Stimulated activated CD8-positive, alpha-beta memory T cell treated with anti-CD3 and anti-CD28 coated beads, Interleukin-7, amount 100 ng/mL, for 1 hour (primary cell): Measurements from ENCODE around the gene KRTAP10-1.
"Not testable (repeated sequence)": the region's sequence is repeated elsewhere in the genome, so short reads cannot be mapped to it uniquely, and the experiment has no call there.

Experiments
- DNase-seq, 2 donors: peaks; one replicate each; pipeline ENCODE4 v3.0.0-alpha.2; 2020; ENCODE audit warnings: low read depth in 2 of 2

Gene KRTAP10-1, protein sequence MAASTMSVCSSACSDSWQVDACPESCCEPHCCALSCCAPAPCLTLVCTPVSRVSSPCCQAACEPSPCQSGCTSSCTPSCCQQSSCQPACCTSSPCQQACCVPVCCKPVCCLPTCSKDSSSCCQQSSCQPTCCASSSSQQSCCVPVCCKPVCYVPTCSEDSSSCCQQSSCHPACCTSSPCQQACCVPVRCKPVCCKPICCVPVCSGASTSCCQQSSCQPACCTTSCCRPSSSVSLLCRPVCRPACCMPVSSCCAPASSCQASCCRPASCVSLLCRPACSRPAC

DNA sequence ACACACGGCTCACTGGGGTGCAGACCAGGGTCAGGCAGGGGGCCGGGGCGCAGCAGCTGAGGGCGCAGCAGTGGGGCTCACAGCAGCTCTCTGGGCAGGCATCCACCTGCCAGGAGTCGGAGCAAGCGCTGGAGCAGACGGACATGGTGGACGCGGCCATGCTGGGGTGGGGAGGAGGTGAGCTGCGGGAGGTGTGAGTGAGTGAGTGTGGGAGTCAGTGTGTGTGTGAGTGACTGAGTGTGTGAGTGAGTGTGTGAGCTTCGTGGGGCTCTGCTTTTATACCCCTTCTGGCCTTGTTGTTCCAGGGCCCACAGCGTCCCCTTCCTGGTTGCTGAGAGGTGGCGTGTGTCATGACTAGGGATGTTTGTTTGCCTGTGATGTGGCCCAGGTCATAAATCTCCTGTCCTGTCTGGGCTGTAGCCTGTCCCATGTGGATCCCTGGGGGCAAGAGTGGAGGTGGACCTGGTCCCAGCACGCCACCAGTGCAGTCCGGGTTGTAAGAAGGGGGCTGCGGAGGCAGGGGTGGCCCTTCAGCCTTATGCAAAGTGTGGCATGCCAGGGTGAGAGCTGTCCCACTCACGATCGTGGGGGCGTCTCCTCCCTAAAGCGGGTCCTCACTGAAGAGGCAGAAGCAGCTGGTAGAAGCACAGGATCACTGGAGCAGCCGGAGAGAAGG, at the start of gene KRTAP10-1:
KRTAP10-1 (minus strand) TSS at position 205 of the 676 bp plus-strand sequence; CDS start at position 160, 45 bp downstream.
- no peak for DNase-seq

DNA sequence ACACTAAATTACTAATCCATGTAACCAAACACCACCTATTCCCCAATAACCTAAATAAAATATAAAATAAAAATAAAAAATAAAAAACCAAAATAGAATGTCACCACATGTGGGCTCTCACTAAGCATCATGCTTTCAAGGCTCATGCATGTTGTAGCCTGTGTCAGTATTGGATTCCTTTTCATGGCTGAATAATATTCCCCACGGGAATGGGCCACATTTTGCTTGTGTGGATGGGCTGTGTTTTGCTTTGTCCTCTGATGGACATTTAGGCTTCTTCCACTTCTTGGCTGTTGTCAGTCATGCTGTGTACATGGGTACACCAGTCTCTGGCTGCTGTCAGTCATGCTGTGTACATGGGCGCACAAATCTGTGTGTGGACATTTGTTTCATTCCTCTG, 49.1 kb upstream of the KRTAP10-1 start:
- no peak for DNase-seq

DNA sequence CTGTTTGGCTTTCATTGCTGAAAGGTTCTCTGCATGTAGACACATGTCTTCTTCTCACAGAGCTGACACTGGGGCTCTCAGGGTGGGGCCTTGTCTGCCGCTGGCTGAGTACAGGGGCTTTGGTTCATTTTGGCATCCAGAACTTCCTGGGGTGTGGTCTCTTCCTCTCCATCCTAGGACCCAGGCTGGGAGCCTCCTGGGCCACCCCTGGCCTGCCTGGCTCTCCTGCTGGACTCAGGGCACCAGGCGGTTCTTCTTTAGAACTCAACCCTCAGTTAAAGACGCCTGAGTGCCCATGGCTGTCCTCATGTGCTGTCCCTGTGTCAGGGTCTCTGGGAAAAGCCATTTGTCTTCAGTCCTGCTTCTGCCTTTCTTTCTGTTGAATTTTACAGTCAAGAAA, 45.9 kb upstream of the KRTAP10-1 start:
- DNase-seq, result no peak

DNA sequence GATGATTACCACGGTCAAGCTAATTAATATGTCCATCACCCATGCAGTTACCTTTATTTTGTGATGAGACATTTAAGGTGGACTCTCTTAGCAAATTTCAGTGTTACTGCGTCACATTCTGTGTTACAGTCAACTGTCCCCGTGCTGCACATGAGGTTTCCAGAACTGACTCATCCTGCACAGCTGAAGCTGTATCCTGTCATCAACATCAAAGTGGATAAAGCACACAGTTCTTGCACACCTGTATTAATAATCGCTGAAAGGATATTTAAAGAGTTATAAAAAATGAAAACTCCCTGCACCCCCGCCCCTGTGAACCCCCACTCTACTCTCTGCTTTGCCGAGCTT, 43.8 kb upstream of the KRTAP10-1 start:
- no peak for DNase-seq

DNA sequence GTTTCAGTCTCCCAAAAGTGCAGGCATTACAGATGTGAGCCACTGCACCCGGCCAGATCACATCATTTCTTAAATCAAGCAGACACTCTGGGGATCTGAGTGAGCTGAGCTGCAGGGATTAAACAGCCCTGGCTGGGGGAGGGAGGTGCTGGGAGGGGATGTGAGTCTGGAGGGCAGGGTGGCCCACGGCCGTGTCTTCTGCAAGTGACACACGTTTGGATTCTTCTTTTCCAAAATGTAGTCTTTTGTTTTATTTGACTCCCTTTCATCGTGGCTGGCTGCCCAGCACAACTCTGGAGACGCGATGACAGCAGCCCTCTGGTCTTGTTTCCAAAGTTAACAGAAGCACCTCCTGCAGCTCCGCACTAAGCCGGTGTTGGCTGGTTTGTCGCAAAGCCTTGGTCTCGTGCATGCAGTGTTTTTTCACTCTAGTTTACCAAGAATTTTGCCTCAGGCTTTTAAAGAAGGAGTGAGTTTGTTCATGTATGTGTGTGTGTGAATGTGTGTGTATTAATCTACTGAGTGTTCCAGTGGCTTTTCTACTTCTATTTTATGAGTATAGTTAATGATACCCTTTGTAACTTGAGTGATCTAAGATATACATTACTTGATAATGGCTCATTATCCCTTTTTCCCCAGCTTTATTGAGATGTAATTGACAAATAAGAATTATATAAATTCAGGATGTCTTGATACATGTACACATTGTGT, 43.2 kb upstream of the KRTAP10-1 start:
- no peak for DNase-seq

DNA sequence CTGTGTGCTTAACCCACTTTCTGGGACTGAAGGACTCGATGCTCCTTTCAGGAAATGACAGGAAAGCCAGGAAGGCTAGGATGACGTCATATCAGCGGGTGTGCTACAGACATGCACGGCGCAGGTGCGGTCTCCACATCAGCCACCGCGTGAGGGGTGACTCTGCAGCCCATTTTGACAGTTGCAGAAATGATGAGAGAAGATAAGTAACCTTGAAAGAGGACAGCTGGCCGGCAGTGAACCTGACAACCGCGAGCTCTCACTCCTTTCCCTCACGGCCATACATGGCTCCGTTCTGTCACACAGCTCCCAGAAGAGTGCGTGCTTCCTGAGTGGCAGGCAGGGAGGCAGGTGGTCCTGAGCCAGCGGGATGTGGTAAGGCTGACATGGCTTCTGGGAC, 42.1 kb upstream of the KRTAP10-1 start:
- no peak for DNase-seq

DNA sequence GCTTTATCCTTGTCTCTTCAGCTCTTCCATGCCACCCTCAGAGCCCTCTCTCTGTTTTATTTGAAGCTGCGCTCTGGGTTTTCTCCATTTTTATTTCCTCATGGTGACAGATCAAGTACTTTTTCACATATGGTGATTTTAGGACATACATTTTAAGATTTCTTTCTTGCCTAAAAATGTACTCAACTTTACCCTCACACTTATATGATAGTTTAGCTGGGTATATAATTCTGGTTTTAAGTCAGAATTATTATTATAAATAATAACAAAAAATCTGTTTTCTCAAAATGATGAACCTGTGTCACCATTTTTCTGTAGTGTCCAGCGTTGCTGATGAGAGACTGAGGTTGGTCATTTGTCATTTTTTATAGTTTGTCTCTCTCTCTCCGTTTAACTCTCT, 41.2 kb upstream of the KRTAP10-1 start:
- no peak for DNase-seq

DNA sequence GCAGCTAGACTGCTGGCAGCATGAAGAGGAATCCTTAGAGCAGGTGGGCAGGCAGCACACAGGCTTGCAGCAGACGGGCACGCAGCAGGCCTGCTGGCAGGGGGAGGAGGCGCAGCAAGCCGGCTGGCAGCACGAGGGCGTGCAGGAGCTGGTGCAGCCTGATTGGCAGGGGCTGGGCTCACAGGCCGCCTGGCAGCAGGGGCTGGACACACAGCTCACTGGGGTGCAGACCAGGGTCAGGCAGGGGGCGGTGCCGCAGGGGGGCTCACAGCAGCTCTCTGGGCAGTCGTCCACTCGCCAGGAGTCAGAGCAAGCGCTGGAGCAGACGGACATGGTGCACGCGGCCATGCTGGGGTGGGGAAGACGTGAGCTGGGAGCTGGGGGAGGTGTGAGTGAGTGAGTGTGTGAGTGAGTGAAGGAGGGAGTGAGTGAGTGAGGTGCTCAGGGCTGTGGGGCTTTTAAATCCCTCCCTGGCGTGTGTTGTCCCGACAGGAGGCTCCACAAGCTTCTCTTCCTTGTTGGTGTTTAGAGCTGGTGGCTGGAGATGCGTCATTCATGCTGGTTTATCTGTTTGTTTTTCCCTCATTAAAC, 40.3 kb upstream of the KRTAP10-1 start, which contains the start of gene KRTAP10-5:
KRTAP10-5 (minus strand) TSS at position 374 of the 591 bp plus-strand sequence; CDS start at position 348, 26 bp downstream.
- DNase-seq, result not testable (repeated sequence)

DNA sequence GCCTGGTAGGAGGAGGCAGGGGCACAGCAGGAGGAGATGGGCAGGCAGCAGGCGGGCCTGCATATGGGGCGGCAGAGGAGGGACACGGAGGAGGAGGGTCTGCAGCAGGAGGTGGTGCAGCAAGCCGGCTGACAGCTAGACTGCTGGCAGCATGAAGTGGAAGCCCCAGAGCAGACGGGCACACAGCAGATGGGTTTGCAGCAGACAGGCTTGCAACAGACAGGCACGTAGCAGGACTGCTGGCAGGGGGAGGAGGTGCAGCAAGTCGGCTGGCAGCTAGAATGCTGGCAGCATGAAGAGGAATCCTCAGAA, 39.8 kb upstream of the KRTAP10-1 start:
- no peak for DNase-seq

DNA sequence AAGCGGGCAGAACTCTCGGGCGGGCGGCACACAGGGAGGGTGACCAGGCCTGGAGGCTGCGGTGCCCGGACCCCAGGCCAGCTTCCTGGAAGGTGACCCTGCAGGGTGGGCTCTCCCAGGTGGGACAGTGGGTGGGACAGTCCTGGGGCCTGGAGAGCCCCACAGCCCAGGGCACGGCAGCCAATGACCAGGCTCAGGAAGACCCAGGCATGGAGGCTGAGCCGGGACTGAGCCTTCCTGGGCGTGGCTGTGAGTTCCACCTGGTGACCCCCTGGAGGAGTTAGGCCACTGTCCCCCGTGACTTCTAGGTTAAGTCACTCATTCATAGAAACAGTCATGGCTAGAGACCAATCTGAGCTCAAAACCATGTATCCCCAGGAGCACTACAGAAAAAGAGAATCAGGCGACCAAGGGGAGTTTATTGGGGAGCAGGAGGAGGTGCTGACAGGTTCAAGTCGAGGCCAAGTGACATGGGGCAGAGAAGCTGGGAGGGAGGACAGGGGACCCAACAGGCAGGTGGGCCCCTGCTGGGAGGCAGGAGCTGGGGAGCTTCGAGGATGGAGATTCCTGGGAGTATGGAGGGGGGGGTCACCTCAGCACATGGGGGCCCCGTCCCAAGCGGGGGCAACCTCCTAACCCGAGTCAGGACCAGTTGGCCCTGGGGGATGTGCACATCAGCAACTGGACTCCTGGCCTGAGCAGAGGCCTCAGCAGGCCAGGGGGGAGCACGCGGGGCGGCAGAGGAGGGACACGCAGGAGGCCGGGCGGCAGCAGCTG, 39.2 kb upstream of the KRTAP10-1 start:
- no peak for DNase-seq

DNA sequence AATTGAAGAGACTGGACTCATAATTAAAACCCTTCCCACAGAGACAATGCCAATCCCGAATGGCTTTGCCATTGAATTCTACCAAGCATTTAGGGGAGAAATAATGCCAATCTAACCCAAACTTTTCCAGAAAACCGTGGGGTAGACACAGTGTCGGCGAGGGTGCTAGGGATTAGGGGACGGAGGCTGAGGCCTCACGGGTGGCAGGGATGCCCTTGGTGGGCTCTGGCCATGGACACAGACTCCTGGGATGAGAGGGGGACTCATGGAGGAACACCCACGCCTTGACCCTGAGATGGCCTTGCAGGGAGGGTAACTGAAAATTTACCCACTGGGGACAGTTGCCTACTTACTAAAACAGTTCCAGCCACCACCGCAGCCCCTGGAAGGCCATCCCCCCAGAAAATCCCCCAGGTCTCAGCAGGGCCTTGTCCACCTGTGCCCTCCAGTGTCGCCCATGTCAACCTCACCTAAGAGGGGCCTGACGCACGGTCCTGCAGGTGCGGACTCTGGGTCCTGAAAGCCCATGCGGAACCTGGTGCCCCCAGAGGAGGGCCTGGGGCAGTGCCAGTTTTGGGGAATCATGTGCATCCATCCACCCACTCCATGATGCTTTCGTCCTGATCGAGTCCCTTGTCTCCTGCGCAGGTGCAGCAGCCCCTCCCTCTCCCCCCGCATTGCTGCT, 38.5 kb upstream of the KRTAP10-1 start:
- no peak for DNase-seq

DNA sequence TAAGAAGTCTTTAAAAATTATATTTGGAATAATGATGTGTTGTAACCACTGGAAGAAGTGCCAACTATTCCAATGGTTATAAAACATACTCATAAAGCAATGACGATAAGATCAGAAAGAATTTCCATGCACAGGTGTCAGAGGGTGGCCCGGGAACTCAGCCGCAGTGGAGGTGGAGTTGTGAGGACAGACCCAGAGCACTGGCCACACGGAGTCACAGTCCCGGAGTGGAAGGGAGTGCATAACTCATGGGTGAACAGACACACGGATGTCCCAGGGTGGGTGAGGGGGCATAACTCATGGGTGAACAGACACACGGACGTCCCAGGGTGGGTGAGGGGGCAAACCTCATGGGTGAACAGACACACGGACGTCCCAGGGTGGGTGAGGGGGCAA, 36.0 kb upstream of the KRTAP10-1 start:
- no peak for DNase-seq

DNA sequence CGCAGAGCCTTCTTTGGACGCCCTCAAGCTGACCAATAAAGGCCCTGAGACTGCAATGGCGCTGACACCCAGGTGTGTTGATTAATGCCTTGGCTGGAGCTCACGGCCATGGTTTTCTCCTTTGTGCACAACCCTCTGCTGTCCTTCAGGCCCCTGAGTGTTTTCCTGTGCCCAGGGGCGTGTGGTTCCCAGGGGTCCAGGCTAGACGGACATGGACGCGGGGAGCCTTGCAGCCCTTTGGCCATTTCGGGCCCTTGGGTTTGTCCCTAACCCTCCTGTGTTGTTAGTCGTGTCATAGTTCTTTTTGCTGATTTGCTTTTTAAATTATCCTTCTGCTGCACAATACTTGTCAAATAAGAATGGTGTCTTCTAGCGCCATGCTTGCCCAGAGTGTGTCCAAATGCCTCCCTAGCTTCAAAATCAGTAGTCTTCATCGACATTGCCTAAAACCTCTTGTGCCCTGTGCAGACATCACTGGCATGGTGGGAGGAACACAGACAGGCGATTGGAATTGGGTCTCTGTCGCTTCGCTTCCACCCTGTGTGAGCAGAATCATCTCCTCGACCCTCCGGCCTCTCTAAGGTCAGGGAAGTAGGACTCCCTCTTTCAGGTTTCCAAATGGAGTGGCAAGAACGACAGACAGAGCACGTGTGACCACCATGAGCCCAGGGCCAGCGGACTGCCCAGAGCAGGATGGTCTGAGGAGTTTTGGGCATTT, 35.5 kb upstream of the KRTAP10-1 start:
- no peak for DNase-seq

DNA sequence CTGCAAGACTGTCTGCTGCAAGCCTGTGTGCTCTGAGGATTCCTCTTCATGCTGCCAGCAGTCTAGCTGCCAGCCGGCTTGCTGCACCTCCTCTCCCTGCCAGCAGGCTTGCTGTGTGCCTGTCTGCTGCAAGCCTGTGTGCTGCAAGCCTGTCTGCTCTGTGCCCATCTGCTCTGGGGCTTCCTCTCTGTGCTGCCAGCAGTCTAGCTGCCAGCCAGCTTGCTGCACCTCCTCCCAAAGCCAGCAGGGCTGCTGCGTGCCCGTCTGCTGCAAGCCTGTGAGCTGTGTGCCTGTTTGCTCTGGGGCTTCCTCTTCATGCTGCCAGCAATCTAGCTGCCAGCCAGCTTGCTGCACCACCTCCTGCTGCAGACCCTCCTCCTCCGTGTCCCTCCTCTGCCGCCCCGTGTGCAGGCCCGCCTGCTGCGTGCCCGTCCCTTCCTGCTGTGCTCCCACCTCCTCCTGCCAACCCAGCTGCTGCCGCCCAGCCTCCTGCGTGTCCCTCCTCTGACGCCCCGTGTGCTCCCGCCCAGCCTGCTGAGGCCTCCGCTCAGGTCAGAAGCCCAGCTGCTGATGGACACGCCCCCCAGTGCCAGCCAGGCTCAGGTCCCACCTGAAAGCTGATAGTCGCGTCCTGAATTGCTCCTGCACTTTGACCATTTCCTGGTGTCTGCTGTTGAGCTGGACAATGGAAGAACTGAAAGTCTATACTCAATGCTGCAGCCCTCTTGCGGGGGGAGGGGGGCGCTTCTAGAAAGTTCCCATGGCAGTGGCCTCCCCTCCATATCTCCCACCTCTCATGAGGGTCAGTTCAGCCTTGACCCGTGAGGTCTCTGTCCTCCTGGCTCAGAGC, 34.7 kb upstream of the KRTAP10-1 start:
- DNase-seq, result no peak

DNA sequence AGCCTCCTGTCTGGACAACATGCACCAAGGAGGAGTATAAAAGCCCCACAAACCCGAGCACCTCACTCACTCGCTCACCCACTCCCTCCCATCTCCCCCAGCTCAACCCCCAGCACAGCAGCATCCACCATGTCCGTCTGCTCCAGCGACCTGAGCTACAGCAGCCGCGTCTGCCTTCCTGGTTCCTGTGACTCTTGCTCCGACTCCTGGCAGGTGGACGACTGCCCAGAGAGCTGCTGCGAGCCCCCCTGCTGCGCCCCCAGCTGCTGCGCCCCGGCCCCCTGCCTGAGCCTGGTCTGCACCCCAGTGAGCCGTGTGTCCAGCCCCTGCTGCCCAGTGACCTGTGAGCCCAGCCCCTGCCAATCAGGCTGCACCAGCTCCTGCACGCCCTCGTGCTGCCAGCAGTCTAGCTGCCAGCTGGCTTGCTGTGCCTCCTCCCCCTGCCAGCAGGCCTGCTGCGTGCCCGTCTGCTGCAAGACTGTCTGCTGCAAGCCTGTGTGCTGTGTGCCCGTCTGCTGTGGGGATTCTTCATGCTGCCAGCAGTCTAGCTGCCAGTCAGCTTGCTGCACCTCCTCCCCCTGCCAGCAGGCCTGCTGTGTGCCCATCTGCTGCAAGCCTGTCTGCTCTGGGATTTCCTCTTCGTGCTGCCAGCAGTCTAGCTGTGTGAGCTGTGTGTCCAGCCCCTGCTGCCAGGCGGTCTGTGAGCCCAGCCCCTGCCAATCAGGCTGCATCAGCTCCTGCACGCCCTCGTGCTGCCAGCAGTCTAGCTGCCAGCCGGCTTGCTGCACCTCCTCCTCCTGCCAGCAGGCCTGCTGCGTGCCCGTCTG, 33.8 kb upstream of the KRTAP10-1 start, which contains the start of gene KRTAP10-4:
KRTAP10-4 (plus strand) TSS at position 100 of the 827 bp plus-strand sequence; CDS start at position 130, 30 bp downstream.
- DNase-seq, result not testable (repeated sequence)

DNA sequence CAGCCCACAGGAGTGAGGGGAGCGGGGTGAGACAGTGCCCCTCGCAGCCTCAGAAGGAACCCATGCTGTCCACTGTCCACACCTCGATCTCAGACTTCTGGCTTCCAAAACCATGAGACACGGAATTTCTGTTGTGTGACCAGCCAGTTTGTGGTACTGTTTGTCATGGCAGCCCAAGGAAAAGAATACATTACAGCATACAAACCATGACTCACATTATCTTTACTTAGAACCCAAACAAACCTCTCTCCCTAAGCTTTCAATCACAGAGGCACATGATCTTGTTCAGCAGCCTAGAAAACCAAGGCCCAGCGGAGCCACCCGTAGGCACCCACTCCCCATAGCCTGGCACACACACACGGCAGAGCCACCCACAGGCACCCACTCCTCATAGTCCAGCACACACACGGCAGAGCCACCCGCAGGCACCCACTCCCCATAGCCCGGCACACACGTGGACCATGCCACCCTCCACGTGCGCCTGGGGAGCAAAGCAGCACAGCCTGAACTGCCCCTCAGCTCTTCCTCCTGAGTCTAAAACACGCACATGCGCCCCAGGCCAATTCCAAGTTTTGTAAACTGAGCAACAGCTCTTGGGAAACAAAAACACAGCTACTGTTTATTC, 33.1 kb upstream of the KRTAP10-1 start:
- DNase-seq, result no peak

DNA sequence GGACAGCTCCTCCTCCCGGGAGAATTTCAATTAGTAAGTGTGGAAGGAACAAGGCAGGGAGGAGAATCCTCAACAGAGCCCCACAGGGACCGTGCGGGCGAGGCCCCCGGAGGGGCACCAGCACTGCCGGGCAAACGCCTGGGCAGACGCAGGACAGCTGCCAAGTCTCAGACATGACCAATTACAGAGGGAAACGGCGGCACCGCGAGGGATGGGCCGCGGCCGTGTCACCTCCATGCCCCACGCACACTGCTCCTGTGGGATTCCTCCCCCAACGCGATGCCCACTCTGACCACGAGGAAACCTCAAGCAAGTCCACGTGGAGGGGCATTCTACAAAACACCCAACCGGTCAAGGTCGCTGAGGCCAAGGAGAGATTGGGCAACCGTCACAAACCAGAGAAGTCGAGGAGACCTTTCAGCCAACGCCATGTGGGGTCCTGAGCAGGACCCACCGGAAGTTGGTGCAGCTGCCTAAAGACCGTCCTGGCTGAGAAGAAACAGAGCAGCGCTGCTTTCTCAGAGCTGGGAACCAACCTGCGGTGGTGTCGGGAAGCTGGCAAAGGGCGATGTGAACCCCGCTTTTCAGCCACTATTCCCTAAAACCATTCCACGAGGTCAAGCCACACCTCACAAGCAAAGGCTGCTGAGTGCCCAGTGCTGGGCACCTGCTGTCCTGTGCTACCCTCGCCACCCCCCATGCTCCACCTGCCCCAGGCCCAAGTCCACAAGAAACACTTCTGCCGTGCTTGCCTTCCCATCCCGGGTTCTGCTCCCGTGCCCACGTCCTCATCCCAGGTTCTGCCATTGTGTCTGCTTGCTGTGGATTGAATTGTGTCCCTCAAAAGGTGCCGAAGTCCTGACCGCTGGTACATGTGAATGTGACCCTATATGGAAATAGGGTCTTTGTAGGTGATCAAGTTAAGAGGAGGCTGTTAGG, 32.1 kb upstream of the KRTAP10-1 start:
- DNase-seq, result no peak
